Measurements from ENCODE around the gene AGA.

AGA gene

DNA sequence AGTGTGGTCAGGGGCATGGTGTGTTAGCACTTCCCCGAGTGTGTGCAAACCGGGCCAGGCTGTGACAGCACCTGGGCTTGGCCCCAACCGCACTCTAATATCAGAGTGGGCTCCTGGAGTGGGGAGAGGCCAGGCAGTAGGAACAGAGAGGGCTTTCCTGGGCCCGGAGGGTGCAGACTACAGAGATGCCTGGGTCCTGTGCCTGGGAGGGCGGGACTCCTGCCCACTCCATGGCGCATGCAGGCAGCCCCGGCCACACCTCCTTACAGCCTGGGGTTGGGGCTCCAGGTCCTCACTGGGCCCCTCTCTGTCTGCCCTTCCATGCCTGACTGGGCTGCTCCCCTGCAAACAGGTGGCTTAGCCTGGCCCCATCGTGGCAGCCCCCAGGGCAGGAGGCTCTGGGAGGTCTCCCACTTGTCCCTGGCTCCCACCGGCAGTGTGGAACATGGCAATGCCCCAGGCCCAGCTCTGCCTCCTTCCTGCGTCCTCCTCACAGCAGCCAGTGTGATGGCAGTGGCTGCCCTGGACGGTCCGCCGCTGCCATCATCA is 60.4 kb downstream of the AGA start:
- Histone ChIP-seq H4K20me1 (ENCODE audit: insufficient read depth, low read length) (no peaks in the 10 kb centered on the region), H3K4me2 (ENCODE audit: low read length) (no peak overlapping the region), H3K36me3 (replicated peaks; ENCODE audit: low read depth, low read length) (no peaks in the 10 kb centered on the region), H3K4me3 (ENCODE audit: low read length) (no peak overlapping the region), H3K27me3 (ENCODE audit: low read depth, low read length) (no peaks in the 10 kb centered on the region), H2AFZ (ENCODE audit: low read depth, low read length) (no peak overlapping the region), H3K9ac (ENCODE audit: low read length) (no peak overlapping the region), H3K27ac (ENCODE audit: low read length) (no peak overlapping the region), H3K9me3 (ENCODE audit: insufficient read depth, low read length) (no peaks in the 10 kb centered on the region), H3K79me2 (ENCODE audit: low read length) (no peaks in the 10 kb centered on the region), H3K4me1 (ENCODE audit: low read length) (peaks cover 11% of the 10 kb centered on the region)
- TF ChIP-seq EZH2phosphoT487 (IDR thresholded peaks at IDR 0.05; ENCODE audit: low read depth): no peak
- TF ChIP-seq, protein P1, sequence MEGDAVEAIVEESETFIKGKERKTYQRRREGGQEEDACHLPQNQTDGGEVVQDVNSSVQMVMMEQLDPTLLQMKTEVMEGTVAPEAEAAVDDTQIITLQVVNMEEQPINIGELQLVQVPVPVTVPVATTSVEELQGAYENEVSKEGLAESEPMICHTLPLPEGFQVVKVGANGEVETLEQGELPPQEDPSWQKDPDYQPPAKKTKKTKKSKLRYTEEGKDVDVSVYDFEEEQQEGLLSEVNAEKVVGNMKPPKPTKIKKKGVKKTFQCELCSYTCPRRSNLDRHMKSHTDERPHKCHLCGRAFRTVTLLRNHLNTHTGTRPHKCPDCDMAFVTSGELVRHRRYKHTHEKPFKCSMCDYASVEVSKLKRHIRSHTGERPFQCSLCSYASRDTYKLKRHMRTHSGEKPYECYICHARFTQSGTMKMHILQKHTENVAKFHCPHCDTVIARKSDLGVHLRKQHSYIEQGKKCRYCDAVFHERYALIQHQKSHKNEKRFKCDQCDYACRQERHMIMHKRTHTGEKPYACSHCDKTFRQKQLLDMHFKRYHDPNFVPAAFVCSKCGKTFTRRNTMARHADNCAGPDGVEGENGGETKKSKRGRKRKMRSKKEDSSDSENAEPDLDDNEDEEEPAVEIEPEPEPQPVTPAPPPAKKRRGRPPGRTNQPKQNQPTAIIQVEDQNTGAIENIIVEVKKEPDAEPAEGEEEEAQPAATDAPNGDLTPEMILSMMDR (IDR thresholded peaks at IDR 0.05; ENCODE audit: low read depth, low read length): no peak

Measured in OCI-LY3 (cell line).